Astrocyte of the spinal cord (primary cell): ENCODE measurements around the gene SLC22A2.

Experiments
- DNase-seq: peaks from one replicate; pipeline ENCODE4 v3.0.0; 2011; ENCODE audit warnings: low read depth, low spot score
- H3K4me3 ChIP-seq: 2 replicates; pipeline ENCODE4 v1.5.1; 2011; ENCODE audit warnings: low read depth, mild to moderate bottlenecking, low read length, moderate library complexity
- CTCF ChIP-seq: IDR thresholded peaks from 2 replicates; pipeline ENCODE4 v1.5.1; 2012; ENCODE audit warnings: low read depth, mild to moderate bottlenecking, low read length, inconsistent platforms
- in situ Hi-C: cut with HindIII; loops from 2 replicates; pipeline ENCODE4 v1.10.0; 2017; ENCODE audit warnings: low sequenced_read_pairs

The SLC22A2 gene

GRCh38 chr6:160173806-160174527 lies 84.7 kb downstream of the SLC22A2 start:
- in situ Hi-C loops, result no loop called here

GRCh38 chr6:160172704-160173103 lies 85.9 kb downstream of the SLC22A2 start:
- no peak for DNase-seq
- in situ Hi-C loops, result no loop called here
- no peak overlapping the region for H3K4me3 ChIP-seq
- no peak for TF ChIP-seq CTCF

More at GRCh38 chr6:160173806-160174527, 84.7 kb downstream of the SLC22A2 start:
- DNase-seq, result no peak
- no peak overlapping the region for H3K4me3 ChIP-seq
- TF ChIP-seq CTCF, result no peak

- DNase-seq, result no peak
- TF ChIP-seq CTCF, result no peak
- in situ Hi-C loops, result no loop called here
- H3K4me3 ChIP-seq, result no peak overlapping the region
Measured at GRCh38 chr6:160170018-160170680, 88.5 kb downstream of the SLC22A2 start.

- TF ChIP-seq CTCF, result no peak
Measured at GRCh38 chr6:160167604-160168399, 90.8 kb downstream of the SLC22A2 start.

More at GRCh38 chr6:160167604-160168399, 90.8 kb downstream of the SLC22A2 start:
- in situ Hi-C loops, result no loop called here
- H3K4me3 ChIP-seq, result no peak overlapping the region
- DNase-seq, result no peak
